Measurements from ENCODE around the gene SLC35B4.

SLC35B4 gene

GRCh38 chr7:134315679-134316538 is 821 bp downstream of the SLC35B4 start:
- H3K4me2 ChIP-seq (ENCODE audit: insufficient read depth, low read length): peak overlapping the region; percentile 83
- H3K79me2 ChIP-seq (ENCODE audit: insufficient read depth, low read length): peaks cover 23% of the 10 kb centered on the region
- TF ChIP-seq CTCF (IDR thresholded peaks at IDR 0.05; ENCODE audit: borderline replicate concordance, extremely low read depth, low read length, poor library complexity, severe bottlenecking) (no peak), EZH2 (IDR thresholded peaks at IDR 0.05; ENCODE audit: borderline replicate concordance, low read depth, low read length, severe bottlenecking) (no peak)
- H4K20me1 ChIP-seq (ENCODE audit: insufficient read depth, low read length): no peaks in the 10 kb centered on the region; the same call in 1 of the 2 replicates
- H3K4me1 ChIP-seq (ENCODE audit: insufficient read depth, low read length): peaks cover 22% of the 10 kb centered on the region
- ATAC-seq (ENCODE audit: insufficient read depth, low read depth) (no peak), DNase-seq (no peak)
- H3K27ac ChIP-seq (ENCODE audit: low read length): peak overlapping the region; percentile 69
- H3K9ac ChIP-seq (ENCODE audit: low read depth, low read length): peak overlapping the region; percentile 76
- peak overlapping the region; percentile 81 for H2AFZ ChIP-seq (ENCODE audit: low read depth, low read length)
- no peaks in the 10 kb centered on the region for H3K27me3 ChIP-seq (ENCODE audit: insufficient read depth, low read length, poor library complexity)
- peak overlapping the region; percentile 47 to 68; a peak in 3 of 4 replicates for H3K4me3 ChIP-seq (ENCODE audit: low read depth in 1 of 2, low read length in 2 of 2)
- no peaks in the 10 kb centered on the region for H3K9me3 ChIP-seq (ENCODE audit: insufficient read depth, low read length, severe bottlenecking)
- peaks cover 3% of the 10 kb centered on the region; the same call in 1 of the 2 replicates for H3K36me3 ChIP-seq (ENCODE audit: insufficient read depth, low read length)

- DNase-seq: no peak
- H3K27ac ChIP-seq (ENCODE audit: low read length): no peak overlapping the region
- no peak for ATAC-seq (ENCODE audit: insufficient read depth, low read depth)
These were observed 3.2 kb downstream of the SLC35B4 start for GRCh38 chr7:134313543-134313942.

GRCh38 chr7:134312717-134313116 is 4.0 kb downstream of the SLC35B4 start:
- no peaks in the 10 kb centered on the region for H3K27me3 ChIP-seq (ENCODE audit: insufficient read depth, low read length, poor library complexity)
- no peak overlapping the region for H3K27ac ChIP-seq (ENCODE audit: low read length)
- H2AFZ ChIP-seq (ENCODE audit: low read depth, low read length): no peak overlapping the region
- H3K4me1 ChIP-seq (ENCODE audit: insufficient read depth, low read length): peaks cover 21% of the 10 kb centered on the region
- no peak overlapping the region for H3K4me2 ChIP-seq (ENCODE audit: insufficient read depth, low read length)
- no peak for TF ChIP-seq CTCF (IDR thresholded peaks at IDR 0.05; ENCODE audit: borderline replicate concordance, extremely low read depth, low read length, poor library complexity, severe bottlenecking)
- TF ChIP-seq EZH2 (IDR thresholded peaks at IDR 0.05; ENCODE audit: borderline replicate concordance, low read depth, low read length, severe bottlenecking): no peak
- no peaks in the 10 kb centered on the region; the same call in 1 of the 2 replicates for H4K20me1 ChIP-seq (ENCODE audit: insufficient read depth, low read length)
- peaks cover 6% of the 10 kb centered on the region; the same call in 1 of the 2 replicates for H3K36me3 ChIP-seq (ENCODE audit: insufficient read depth, low read length)
- peaks cover 23% of the 10 kb centered on the region for H3K79me2 ChIP-seq (ENCODE audit: insufficient read depth, low read length)
- DNase-seq: no peak
- no peak for ATAC-seq (ENCODE audit: insufficient read depth, low read depth)
- no peaks in the 10 kb centered on the region for H3K9me3 ChIP-seq (ENCODE audit: insufficient read depth, low read length, severe bottlenecking)
- no peak overlapping the region for H3K9ac ChIP-seq (ENCODE audit: low read depth, low read length)
- no peak overlapping the region for H3K4me3 ChIP-seq (ENCODE audit: low read depth in 1 of 2, low read length in 2 of 2)

More at GRCh38 chr7:134313543-134313942, 3.2 kb downstream of the SLC35B4 start:
- H3K4me1 ChIP-seq (ENCODE audit: insufficient read depth, low read length): peaks cover 22% of the 10 kb centered on the region
- H2AFZ ChIP-seq (ENCODE audit: low read depth, low read length): no peak overlapping the region
- H3K79me2 ChIP-seq (ENCODE audit: insufficient read depth, low read length): peaks cover 23% of the 10 kb centered on the region
- no peak for TF ChIP-seq CTCF (IDR thresholded peaks at IDR 0.05; ENCODE audit: borderline replicate concordance, extremely low read depth, low read length, poor library complexity, severe bottlenecking)
- no peak for TF ChIP-seq EZH2 (IDR thresholded peaks at IDR 0.05; ENCODE audit: borderline replicate concordance, low read depth, low read length, severe bottlenecking)
- no peaks in the 10 kb centered on the region for H3K27me3 ChIP-seq (ENCODE audit: insufficient read depth, low read length, poor library complexity)
- H3K4me2 ChIP-seq (ENCODE audit: insufficient read depth, low read length): no peak overlapping the region
- no peak overlapping the region for H3K9ac ChIP-seq (ENCODE audit: low read depth, low read length)
- H3K36me3 ChIP-seq (ENCODE audit: insufficient read depth, low read length): peaks cover 6% of the 10 kb centered on the region; the same call in 1 of the 2 replicates
- no peaks in the 10 kb centered on the region; the same call in 1 of the 2 replicates for H4K20me1 ChIP-seq (ENCODE audit: insufficient read depth, low read length)
- no peak overlapping the region for H3K4me3 ChIP-seq (ENCODE audit: low read depth in 1 of 2, low read length in 2 of 2)
- no peaks in the 10 kb centered on the region for H3K9me3 ChIP-seq (ENCODE audit: insufficient read depth, low read length, severe bottlenecking)
